ENCODE results near the gene B4GALT3. TPM values are rescaled to one million over a fixed set of nuclear protein-coding genes. Genes with fewer than 3 reads are reported as not detected.

The B4GALT3 gene
- total RNA-seq, 1 donor = 18.7 TPM

DNA sequence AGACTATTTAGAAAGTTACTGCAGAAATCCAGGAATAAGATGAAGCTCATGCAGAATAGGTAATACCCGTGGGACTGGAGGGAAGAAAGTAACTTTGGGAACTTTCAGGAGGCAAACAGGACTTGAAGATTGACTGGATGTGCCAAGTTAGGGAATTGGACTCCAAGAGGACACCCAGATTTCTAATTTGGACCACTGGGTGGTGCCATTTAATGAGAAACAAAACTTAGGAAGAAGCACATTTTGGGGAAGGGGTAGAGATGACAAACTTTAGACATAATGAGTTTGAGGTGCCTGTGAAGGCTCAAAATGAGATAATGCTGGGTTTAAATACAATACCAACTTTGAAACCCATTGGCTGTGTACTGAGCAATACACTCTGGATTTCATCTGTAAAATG is 3.3 kb upstream of the B4GALT3 start:
- Histone ChIP-seq H3K4me1 (ENCODE audit: insufficient read depth, low read length) (peaks cover 76% of the 10 kb centered on the region), H3K27me3 (ENCODE audit: insufficient read depth, low read length) (no peaks in the 10 kb centered on the region), H3K9me3 (ENCODE audit: low read depth, low read length) (no peaks in the 10 kb centered on the region), H3K4me3 (ENCODE audit: low read length) (no peak overlapping the region)

DNA sequence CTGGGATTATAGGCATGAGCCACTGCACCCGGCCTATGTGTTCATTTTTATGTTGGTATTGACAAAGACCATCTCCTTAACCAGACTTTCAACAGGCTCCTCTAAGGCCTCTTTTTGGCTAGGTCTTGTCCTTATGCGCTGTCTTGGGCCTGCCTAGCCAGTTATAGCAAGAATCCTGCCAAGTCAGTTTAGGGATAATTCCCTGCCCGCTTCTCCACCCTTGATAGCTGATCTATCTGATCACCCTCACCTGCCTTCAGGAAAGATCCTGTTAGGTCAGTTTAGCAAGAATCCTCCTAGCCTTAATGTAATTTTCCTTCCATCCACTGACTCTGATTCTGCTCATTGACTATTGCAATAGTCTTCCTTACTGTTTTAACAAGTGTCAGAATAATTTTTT is 2.4 kb upstream of the B4GALT3 start:
- peaks cover 67% of the 10 kb centered on the region for H3K4me1 ChIP-seq (ENCODE audit: insufficient read depth, low read length)
- no peaks in the 10 kb centered on the region for H3K9me3 ChIP-seq (ENCODE audit: low read depth, low read length)
- no peaks in the 10 kb centered on the region for H3K27me3 ChIP-seq (ENCODE audit: insufficient read depth, low read length)
- no peak overlapping the region for H3K4me3 ChIP-seq (ENCODE audit: low read length)

DNA sequence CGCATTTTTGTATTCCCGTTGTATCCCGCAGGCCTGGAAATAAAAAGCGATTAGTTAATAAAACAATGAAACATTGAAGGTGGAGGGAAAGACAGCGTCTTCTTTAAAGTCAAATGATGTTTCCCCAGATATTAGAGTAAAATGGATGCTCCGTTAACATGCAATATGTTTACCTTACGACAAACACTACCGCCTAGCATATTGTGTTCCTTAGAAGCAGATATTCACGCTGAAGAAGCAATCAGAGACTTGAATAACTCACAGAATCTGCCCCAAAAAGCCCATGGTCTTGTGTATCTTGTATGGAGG is 583 bp upstream of the B4GALT3 start:
- H3K27me3 ChIP-seq (ENCODE audit: insufficient read depth, low read length) = no peaks in the 10 kb centered on the region
- H3K4me1 ChIP-seq (ENCODE audit: insufficient read depth, low read length) = peaks cover 49% of the 10 kb centered on the region
- no peaks in the 10 kb centered on the region for H3K9me3 ChIP-seq (ENCODE audit: low read depth, low read length)
- H3K4me3 ChIP-seq (ENCODE audit: low read length) = no peak overlapping the region

DNA sequence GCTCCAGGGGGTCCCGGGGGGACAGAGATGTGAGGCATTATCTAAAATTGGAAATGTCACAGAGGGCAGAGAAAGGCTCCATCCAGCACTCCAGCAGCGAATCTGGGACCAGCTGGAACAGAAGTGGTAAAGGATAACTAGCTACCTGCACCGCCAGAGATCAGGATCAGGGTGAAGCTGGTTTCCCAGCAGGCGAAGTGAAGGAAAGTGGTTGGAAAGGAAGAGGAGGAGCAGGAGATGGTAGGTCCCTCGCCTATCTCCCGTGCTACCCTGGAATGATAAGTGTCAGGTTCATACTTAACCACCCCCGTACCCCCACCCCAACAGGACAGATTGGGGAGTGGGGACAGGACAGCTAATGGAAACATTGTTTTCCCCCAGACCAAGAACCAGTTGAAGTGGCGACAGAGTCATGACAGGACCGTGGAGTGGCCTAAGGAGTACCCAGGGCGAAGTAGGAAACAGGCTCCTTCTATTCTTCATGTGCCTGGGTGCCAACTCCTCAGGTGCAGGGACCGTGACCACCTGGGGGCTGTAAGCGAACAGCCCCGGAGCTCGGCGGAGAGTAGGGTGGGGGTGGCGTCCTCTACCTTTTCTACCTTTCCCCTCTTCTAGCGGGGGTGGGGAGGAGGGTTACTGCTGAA is 717 bp downstream of the B4GALT3 start:
- H3K27me3 ChIP-seq (ENCODE audit: insufficient read depth, low read length) = no peaks in the 10 kb centered on the region
- peaks cover 36% of the 10 kb centered on the region for H3K4me1 ChIP-seq (ENCODE audit: insufficient read depth, low read length)
- H3K9me3 ChIP-seq (ENCODE audit: low read depth, low read length) = no peaks in the 10 kb centered on the region
- peak overlapping the region; percentile 81 for H3K4me3 ChIP-seq (ENCODE audit: low read length)

DNA sequence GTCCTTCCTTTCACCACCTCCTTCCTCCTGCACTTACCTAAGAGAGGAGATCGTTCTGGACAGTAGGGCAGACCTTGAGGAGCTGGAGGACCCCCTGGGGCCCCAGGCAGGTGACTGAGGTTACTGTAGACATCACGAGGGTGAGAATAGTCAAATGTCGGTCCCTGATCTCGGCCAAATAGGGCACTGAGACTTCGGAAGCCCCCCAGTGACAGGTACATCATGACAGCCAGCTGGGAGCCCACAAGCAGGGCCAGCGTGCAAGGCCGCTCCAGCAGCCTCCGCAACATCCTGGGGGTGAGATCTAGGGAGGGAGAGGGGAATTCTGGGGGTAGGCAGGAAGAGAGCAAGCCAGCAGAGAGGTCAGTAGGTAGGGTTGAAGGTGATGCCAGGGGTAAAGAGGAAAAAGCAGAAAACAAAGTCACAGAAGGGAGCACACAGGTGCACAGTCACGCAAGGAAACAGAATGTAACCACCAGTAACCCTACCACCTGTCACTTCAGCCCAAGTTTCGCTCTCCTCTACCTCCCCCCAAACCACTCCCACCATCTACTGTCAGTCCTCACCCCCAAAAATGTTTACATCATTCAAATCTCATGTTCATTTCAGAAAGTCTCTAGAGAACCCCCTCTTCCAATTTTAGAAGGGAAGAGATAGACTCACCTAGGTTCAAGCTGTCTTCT is 1.4 kb downstream of the B4GALT3 start:
- peaks cover 29% of the 10 kb centered on the region for H3K4me1 ChIP-seq (ENCODE audit: insufficient read depth, low read length)

DNA sequence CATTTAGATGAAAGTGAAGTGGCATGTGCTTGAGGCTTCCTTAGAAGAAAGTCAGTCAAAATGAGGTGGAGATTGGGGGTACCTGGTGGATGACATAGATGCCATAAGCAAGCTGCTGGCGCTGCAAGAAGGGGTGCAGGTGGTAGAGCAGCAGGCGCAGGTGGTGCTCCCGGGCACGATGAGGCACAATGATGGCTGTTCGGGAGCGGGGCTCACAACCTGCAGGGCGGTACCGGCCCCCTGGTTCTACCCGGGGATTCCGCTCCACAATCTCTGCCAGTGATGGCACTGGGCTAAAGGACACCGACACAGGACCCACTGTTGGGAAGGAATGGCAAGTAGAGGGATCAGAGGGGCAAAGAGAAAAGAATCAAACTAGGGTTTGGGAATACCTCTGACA is 2.4 kb downstream of the B4GALT3 start:
- Histone ChIP-seq H3K9me3 (ENCODE audit: low read depth, low read length) (no peaks in the 10 kb centered on the region), H3K4me1 (ENCODE audit: insufficient read depth, low read length) (peaks cover 23% of the 10 kb centered on the region), H3K27me3 (ENCODE audit: insufficient read depth, low read length) (no peaks in the 10 kb centered on the region), H3K4me3 (ENCODE audit: low read length) (no peak overlapping the region)

More for the DNA sequence above, 1.4 kb downstream of the B4GALT3 start:
- no peaks in the 10 kb centered on the region for H3K9me3 ChIP-seq (ENCODE audit: low read depth, low read length)
- peak overlapping the region; percentile 81 for H3K4me3 ChIP-seq (ENCODE audit: low read length)
- H3K27me3 ChIP-seq (ENCODE audit: insufficient read depth, low read length) = no peaks in the 10 kb centered on the region

DNA sequence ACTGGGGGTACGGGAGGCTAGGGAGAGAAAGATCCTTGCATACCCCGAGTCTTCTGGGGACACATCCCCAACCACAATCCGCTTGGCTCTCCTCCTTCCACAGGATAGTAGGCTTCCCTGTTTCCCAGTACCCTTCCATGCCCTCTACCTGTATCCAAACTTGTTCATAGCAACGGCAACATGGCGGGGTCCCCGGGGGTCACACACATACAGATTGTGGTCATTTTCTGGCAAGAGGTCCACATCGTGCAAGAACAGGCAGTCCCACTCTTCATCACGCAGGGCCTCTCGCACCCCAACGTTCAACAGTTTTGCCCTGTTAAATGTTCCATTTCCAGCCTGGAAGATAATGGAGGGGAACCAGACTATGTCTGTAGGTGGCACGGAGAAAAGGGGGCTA is 3.6 kb downstream of the B4GALT3 start:
- Histone ChIP-seq H3K4me3 (ENCODE audit: low read length) (no peak overlapping the region), H3K9me3 (ENCODE audit: low read depth, low read length) (no peaks in the 10 kb centered on the region), H3K4me1 (ENCODE audit: insufficient read depth, low read length) (peaks cover 23% of the 10 kb centered on the region), H3K27me3 (ENCODE audit: insufficient read depth, low read length) (no peaks in the 10 kb centered on the region)

DNA sequence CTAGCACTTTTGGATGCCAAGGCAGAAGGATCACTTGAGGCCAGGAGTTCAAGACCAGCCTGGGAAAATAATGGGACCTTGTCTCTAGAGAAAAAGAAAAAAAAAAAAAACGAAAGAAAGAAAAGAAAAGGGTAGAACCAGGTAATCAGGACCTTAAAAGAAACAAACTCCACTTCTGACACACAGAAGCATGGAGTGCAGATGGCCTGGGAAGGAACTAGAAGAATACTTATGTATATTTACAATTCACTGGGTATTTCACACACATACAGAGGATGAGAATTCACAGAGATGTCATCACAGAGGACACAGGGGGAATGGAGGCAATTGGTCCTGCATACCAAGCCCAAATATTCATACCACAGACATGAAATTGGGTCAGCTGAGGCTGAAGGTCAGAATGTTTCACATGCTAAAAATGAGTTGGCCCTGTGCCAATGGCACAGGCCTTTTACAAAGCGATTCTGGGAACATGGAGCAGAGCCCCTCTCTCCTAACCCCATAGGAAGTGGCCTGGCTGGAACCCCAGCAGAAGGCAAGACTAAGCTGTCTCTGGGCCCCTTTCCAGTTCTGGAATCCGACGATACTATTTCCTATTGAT is 4.4 kb downstream of the B4GALT3 start:
- H3K4me1 ChIP-seq (ENCODE audit: insufficient read depth, low read length) = peaks cover 18% of the 10 kb centered on the region
- H3K4me3 ChIP-seq (ENCODE audit: low read length) = no peak overlapping the region
- H3K9me3 ChIP-seq (ENCODE audit: low read depth, low read length) = no peaks in the 10 kb centered on the region
- no peaks in the 10 kb centered on the region for H3K27me3 ChIP-seq (ENCODE audit: insufficient read depth, low read length)

DNA sequence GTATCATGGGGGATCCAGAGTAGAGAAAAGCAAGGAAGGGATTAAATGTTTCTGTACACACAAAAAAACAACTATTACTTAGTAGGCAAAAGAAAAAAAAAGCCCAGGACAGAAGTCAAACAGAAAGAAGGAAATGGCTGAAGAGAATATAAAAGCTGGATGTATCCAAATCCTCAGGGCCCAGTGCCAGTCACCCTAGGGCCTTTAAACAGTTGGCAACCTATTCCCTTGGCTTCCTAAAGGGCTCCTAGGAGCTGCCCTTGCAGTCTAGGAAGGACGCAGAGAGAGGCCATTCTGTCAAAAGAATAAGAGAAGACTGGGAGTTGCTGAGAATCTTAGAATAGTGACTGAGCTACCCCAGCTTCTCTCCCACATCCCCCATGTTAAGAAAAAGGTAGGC is 5.0 kb downstream of the B4GALT3 start:
- no peak overlapping the region for H3K4me3 ChIP-seq (ENCODE audit: low read length)
- H3K9me3 ChIP-seq (ENCODE audit: low read depth, low read length) = no peaks in the 10 kb centered on the region
- H3K27me3 ChIP-seq (ENCODE audit: insufficient read depth, low read length) = no peaks in the 10 kb centered on the region
- peaks cover 18% of the 10 kb centered on the region for H3K4me1 ChIP-seq (ENCODE audit: insufficient read depth, low read length)

DNA sequence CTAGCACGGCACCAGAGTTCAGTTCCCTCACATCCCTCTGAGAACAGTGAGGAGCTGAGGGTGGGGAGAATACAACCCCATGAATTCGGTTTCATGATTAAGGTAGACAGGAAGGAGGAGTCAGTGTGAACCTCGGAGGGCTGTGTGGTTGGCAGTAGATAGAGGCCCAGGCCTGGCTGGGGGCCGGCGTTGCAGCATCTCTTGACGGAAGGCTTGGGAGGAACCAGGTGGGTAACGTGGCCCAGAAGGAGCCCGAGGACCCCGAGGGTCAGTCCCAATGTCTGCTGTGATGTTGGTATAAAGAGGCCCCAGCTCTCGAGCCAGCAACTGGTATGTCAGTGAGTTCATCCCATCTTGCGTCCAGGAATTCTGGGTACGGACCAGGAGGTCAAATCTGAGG is 5.6 kb downstream of the B4GALT3 start:
- Histone ChIP-seq H3K27me3 (ENCODE audit: insufficient read depth, low read length) (no peaks in the 10 kb centered on the region), H3K4me3 (ENCODE audit: low read length) (no peak overlapping the region), H3K4me1 (ENCODE audit: insufficient read depth, low read length) (peaks cover 23% of the 10 kb centered on the region), H3K9me3 (ENCODE audit: low read depth, low read length) (no peaks in the 10 kb centered on the region)

DNA sequence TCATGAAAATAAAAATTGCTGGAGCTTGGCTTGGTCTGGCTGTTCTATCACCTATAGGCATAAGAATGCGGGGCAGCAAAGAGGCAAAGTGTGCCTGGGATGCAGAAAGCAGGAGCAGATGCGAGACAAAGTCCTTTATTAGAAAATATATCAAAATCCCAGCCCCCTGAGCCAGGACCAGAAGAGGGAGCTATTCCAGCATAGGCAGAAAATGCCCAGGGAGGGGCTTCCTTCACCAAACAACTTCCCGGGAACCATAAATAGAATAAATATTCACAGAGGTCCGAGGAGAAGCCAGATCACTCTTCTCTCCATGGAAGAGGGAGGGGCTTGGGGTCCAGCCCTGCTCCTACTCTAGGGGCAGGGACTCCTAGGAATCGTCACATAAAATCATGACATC is 6.1 kb downstream of the B4GALT3 start:
- Histone ChIP-seq H3K4me3 (ENCODE audit: low read length) (no peak overlapping the region), H3K4me1 (ENCODE audit: insufficient read depth, low read length) (peaks cover 21% of the 10 kb centered on the region), H3K27me3 (ENCODE audit: insufficient read depth, low read length) (no peaks in the 10 kb centered on the region), H3K9me3 (ENCODE audit: low read depth, low read length) (no peaks in the 10 kb centered on the region)

DNA sequence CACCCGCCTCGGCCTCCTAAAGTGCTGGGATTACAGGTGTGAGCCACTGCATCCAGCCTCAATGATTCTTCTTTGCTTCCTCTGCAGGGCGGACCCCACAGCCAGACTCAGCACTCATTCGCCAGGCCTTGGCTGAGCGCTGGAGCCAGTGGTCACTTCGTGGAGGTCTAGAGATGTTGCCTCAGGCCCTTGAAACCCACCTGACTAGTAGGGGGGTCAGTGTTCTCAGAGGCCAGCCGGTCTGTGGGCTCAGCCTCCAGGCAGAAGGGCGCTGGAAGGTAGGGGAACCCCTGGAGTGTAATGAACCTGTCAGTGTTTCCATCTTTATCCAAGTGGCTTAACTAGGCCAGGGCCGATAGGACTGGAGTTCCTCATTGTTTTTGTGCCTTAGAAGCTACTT is 8.4 kb downstream of the B4GALT3 start:
- peaks cover 24% of the 10 kb centered on the region for H3K4me1 ChIP-seq (ENCODE audit: insufficient read depth, low read length)
- no peak overlapping the region for H3K4me3 ChIP-seq (ENCODE audit: low read length)
- H3K9me3 ChIP-seq (ENCODE audit: low read depth, low read length) = no peaks in the 10 kb centered on the region
- no peaks in the 10 kb centered on the region for H3K27me3 ChIP-seq (ENCODE audit: insufficient read depth, low read length)

DNA sequence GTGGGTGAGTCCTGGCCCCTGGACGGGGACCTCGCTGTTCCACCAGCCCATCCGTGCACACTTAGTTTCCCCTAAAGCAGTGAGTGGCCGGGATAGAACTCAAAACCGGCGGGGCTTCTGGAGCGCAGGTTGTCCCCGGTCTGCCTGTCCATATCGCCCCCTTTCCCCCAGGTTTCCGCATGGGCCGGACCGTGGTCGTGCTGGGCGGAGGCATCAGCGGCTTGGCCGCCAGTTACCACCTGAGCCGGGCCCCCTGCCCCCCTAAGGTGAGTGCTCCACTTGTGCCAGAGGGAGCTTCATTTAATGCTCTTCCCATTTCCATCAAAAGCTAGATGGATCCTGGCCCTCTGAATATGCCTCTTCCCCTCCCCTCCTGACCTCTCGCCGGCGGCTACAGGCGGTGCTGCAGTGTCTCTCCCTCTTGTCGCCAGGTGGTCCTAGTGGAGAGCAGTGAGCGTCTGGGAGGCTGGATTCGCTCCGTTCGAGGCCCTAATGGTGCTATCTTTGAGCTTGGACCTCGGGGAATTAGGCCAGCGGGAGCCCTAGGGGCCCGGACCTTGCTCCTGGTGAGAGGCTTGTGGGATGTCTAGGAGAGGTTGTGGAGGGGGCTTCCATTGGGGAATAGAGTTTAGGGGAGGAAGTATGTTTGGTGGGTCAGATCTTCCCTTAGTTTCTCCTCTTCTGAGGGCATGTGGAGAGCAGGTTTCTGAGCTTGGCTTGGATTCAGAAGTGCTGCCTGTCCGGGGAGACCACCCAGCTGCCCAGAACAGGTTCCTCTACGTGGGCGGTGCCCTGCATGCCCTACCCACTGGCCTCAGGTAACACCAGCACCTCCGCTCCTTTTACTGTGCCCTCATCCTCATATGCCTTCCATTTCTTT is 10.4 kb downstream of the B4GALT3 start:
- peaks cover 24% of the 10 kb centered on the region for H3K4me1 ChIP-seq (ENCODE audit: insufficient read depth, low read length)
- H3K4me3 ChIP-seq (ENCODE audit: low read length) = peak overlapping the region; percentile 55
- no peaks in the 10 kb centered on the region for H3K9me3 ChIP-seq (ENCODE audit: low read depth, low read length)
- no peaks in the 10 kb centered on the region for H3K27me3 ChIP-seq (ENCODE audit: insufficient read depth, low read length)

DNA sequence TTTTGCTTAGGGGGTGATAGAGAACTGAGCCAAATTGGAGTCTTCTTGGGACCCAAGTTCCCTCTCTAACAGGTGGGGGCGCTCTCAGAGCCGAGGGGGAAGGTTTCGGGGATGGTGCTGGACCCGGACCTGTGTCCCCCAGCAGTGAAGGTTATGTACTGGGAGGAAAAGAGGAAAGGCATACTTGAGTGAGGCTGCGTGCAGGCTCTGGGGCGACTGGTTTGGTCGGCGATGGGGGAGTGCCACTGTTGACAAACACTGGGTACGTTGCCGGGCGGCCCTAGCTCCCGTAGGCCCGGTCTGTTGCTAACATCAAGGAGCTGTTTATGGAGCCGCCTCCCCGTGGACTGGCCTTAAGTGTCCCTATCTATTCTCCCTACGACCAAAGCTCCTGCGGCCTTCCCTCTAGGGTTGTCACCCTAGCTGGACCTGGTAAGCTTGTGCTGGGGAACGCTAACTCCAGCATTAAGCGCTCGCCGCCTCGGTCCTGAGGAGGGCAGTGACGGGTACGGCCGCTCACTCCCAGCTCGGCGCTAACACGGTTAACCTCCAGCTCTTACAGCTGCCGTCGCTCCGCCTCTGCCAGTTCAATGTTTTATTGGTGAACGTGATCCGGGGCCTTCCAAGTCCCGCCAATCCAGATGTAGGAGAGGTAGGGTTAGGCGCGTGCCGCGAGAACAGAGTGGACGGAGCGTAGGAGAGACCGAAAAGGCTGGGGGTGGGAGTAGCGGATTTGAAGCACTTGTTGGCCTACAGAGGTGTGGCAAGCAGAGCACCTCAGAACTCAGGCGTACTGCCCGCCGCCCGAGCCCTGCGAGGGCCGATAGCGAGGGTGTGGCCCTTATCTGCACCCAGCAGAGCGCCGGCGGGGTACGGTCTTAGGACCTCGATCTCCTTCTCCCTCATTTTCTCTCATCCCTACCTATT is 11.3 kb downstream of the B4GALT3 start, which contains the start of gene PPOX:
PPOX (plus strand) TSS at position 685 of the 927 bp plus-strand sequence. CDS start 422 bp downstream, outside the sequence.
- H3K9me3 ChIP-seq (ENCODE audit: low read depth, low read length) = no peaks in the 10 kb centered on the region
- H3K27me3 ChIP-seq (ENCODE audit: insufficient read depth, low read length) = no peaks in the 10 kb centered on the region
- H3K4me1 ChIP-seq (ENCODE audit: insufficient read depth, low read length) = peaks cover 27% of the 10 kb centered on the region
- peak within 1 kb of the TSS; percentile 55 for H3K4me3 ChIP-seq (ENCODE audit: low read length)

Data from mononuclear cell (primary cell).